ENCODE results near the gene TOMM40.
"Not testable (repeated sequence)": the region's sequence is repeated elsewhere in the genome, so short reads cannot be mapped to it uniquely, and the experiment has no call there.

TOMM40 gene

GRCh38 chr19:44871809-44872208, 19.2 kb upstream of the TOMM40 start:
- no peak for DNase-seq (ENCODE audit: low read depth)

DNA sequence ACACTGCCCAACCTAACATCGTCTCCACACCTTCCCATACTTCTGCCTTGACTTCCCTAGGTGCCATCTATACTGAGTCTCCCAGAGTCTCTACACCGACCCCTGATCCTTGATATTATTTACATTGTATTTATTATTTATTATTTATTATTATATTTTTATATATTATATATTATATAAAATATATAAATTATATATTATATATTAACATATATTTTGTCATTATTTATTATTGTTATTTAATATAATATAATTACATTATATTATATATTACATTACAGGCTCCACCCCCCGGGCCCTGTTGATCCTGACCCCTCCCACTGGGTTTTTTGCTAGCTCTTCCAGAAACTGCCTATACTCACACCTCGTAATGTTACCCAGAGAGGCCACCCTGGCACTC, 18.4 kb upstream of the TOMM40 start:
- DNase-seq (ENCODE audit: low read depth) = no peak

GRCh38 chr19:44874317-44874716, 16.7 kb upstream of the TOMM40 start:
- DNase-seq (ENCODE audit: low read depth) = no peak

DNA sequence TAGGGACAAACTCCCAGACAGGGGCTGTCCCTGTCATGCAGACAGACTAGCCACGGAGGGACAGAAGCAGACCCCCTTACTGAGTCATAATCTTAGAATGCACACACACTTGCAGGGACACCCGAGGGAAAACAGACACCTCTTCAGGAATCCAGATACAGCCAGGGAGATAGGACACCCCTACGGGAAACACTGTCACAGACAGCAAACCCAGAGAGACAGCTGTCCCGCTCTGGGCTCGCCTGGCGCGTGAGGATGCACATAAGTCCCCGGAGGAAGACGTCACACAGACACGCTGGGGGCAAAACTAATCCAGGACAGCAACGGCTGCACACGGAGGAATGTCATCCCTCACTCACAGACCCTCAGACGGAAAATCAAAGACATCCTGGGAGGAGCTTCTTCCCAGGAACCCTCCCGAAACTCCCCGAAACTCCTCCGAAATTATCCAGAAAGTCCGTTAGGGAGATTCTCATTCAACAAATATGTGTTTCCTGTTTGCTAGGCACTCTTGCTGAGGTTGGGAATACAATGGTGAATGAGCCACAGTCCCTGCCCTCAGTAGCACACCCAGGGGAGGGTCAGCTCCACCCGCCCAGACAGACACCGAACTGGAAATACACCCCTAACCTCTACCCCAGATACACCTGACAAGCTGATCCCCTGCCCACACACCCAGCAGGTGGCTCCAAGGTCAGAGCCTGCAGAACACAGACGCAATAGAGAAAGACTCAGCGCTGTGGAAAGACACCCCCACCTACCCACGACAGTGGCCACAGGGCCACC, 15.2 kb upstream of the TOMM40 start:
- DNase-seq (ENCODE audit: low read depth) = no peak

DNA sequence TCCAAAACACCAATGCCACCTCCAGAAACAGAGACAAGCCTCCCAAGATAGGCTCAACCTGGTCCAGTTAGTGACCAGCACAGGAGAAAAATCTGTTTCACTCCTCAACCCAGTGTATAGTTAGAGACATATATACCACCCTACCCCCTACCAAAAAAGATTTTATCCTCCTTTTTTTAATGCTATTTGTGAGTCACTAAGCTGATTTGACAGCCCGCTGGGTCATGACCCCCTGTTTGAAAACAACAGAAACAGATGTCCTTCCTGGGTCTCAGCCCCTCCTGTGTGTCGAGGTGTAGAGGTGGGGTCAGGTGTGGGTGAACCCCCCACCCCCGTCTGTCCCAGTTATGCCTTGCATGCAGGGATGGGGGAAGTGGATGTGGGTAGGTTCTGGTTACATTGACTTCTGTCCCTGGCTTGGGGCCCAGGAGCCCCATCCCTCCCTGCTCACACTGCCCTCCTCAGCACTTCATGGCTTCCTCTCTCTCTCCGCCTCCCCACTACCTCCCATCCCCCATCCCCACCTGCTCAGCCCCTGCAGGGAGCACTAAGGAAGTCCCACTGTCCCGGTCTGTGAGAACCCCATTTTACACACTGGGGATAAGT, 14.0 kb upstream of the TOMM40 start:
- DNase-seq (ENCODE audit: low read depth) = no peak

DNA sequence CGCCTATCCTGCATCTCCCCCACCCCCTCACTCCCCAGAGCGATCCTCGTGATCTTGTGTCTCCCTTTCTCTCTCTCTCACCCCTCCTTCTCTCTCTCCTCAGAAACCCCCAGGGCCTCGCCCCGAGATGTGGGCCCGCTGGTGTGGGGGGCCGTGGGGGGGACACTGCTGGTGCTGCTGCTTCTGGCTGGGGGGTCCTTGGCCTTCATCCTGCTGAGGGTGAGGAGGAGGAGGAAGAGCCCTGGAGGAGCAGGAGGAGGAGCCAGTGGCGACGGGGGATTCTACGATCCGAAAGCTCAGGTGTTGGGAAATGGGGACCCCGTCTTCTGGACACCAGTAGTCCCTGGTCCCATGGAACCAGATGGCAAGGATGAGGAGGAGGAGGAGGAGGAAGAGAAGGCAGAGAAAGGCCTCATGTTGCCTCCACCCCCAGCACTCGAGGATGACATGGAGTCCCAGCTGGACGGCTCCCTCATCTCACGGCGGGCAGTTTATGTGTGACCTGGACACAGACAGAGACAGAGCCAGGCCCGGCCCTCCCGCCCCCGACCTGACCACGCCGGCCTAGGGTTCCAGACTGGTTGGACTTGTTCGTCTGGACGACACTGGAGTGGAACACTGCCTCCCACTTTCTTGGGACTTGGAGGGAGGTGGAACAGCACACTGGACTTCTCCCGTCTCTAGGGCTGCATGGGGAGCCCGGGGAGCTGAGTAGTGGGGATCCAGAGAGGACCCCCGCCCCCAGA, 12.8 kb upstream of the TOMM40 start:
- no peak for DNase-seq (ENCODE audit: low read depth)

GRCh38 chr19:44879309-44880065, 11.6 kb upstream of the TOMM40 start:
- DNase-seq (ENCODE audit: low read depth) = no peak

- no peak for DNase-seq (ENCODE audit: low read depth)
These were observed 9.0 kb upstream of the TOMM40 start for GRCh38 chr19:44882063-44882462.

DNA sequence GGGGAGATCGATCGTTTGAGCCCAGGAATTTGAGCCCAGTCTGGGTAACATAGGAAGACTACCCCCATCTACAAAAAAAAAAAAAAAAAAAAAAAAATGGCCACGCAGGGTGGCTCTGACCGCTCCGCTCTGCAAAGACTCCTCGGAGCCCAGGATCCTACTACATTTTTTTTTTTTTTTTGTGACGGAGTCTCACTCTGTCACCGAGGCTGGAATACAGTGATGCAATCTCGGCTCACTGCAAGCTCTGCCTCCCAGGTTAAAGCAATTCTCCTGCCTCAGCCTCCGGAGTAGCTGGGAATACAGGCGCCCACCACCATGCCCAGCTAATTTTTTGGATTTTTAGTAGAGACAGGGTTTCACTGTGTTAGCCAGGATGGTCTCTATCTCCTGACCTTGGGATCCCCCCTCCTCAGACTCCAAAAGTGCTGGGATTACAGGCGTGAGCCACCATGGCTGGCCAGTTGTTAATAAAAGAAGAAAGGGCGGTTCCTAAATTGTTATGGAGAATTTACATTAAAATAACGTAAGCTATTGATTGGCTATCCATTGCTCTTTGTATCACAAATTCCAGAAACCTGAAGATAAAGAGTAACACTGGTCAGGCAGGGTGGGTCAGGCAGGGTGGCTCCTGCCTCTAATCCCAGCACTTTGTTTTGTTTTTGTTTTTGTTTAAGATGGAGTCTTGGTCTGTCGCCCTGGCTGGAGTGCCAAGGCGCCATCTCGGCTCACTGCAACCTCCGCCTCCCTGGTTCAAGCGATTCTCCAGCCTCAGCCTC, 8.2 kb upstream of the TOMM40 start:
- not testable (repeated sequence) for DNase-seq (ENCODE audit: low read depth)

DNA sequence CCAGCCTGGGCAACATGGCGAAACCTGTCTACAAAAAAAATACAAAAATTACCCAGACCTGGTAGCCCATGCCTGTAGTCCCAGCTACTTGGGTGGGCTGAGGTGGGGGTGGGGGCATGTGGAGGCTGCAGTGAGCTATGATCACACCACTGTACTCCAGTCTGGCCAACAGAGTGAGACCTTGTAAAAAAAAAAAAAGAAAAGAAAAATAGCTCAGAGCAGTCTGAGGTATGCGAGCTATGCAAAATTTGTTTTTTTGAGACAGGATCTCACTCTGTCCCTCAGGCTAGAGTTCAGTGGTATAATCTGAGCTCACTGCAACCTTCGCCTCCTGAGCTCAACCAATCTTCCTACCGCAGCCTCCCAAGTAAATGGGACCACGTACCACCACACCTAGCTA, 7.1 kb upstream of the TOMM40 start:
- DNase-seq (ENCODE audit: low read depth) = no peak

DNA sequence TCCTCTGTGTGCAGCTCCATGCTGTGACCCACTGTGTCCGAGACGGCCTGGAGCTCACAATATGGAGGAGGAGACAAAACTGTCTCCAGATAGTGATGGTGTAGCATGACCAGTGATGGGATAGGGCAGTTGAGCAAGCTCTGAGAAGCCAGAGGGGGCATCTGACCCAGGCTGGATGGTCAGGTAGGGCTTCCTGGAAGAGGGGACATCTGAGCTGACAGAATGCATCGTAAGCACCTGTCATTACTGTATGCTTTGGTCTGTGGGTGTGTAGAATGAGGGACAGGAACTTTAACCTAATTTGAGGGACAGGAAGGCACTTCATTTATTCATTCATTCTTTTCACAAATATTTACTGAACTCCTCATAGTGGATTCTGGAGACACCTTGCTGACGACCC, 6.5 kb upstream of the TOMM40 start:
- no peak for DNase-seq (ENCODE audit: low read depth)

- DNase-seq (ENCODE audit: low read depth) = no peak
These were observed 4.9 kb upstream of the TOMM40 start for GRCh38 chr19:44886141-44886540.

- DNase-seq (ENCODE audit: low read depth) = no peak
These were observed 3.4 kb upstream of the TOMM40 start for GRCh38 chr19:44887648-44888047.

DNA sequence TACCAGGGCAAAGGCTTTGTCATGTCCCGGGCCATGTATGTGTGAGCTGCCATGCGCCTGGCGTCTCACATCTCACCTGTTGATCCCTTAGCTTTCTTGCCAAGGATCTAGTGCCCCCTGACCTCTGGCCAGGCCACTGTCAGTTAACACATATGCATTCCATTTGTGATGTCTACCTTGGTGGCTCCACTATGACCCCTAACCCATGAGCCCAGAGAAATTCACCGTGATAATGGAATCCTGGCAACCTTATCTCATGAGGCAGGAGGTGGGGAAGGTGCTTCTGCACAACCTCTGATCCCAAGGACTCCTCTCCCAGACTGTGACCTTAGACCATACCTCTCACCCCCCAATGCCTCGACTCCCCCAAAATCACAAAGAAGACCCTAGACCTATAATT, 2.7 kb upstream of the TOMM40 start:
- DNase-seq (ENCODE audit: low read depth) = not testable (repeated sequence)

GRCh38 chr19:44889830-44890365, 1.2 kb upstream of the TOMM40 start:
- DNase-seq (ENCODE audit: low read depth) = no peak

GRCh38 chr19:44890366-44891015, 563 bp upstream of the TOMM40 start:
- no peak for DNase-seq (ENCODE audit: low read depth)

DNA sequence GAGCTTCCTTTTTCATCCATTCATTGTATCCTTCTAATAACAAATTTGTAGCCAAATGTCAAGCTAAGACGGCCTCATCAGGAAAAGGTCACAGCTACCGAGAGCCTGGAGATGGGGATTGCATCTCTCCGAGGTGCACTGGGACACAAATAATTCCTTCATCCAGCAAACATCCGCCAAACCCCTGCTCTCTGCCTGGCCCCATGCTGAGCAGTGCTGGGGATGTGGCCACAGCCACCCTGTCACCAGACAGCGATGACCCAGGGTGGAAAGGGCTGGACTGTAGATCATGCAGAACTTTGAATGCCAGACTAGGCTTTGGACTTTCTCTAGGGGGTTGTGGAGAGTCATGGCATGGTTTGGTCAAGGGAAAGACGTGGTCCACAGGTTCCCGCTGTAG, 1.9 kb downstream of the TOMM40 start:
- DNase-seq (ENCODE audit: low read depth) = no peak

GRCh38 chr19:44893332-44894051, 2.4 kb downstream of the TOMM40 start:
- DNase-seq (ENCODE audit: low read depth) = no peak

DNA sequence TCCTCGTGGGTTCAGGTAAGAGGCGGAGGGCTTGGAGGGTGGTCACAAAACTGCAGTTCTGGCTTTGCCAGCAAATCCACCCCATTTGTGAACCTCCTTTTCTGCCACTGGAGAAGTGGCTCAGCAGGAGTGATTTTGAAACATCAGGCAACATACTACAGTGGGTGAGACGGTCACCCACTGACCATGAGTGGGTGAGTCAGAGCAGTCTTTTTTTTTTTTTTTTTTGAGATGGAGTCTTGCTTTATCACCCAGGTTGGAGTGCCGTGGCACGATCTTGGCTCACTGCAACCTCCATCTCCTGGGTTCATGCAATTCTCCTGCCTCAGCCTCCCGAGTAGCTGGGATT, 3.0 kb downstream of the TOMM40 start:
- DNase-seq (ENCODE audit: low read depth) = no peak

- no peak for DNase-seq (ENCODE audit: low read depth)
These were observed 3.9 kb downstream of the TOMM40 start for GRCh38 chr19:44894946-44895345.

Measured in stimulated activated CD8-positive, alpha-beta memory T cell treated with anti-CD3 and anti-CD28 coated beads, Interleukin-4, amount 100 ng/mL, for 24 hours (primary cell).